Epithelial cell of proximal tubule (primary cell): ENCODE results near the gene SMAP2. TPM values are rescaled to one million over a fixed set of nuclear protein-coding genes. Genes with fewer than 3 reads are reported as not detected.

ENCODE experiments used
- DNase-seq: peaks from one replicate; pipeline ENCODE4 v3.0.0-alpha.2; 2011; ENCODE audit warnings: low read depth
- H3K4me3 ChIP-seq: 2 replicates; pipeline ENCODE4 v1.5.1; 2011; ENCODE audit warnings: low read depth, mild to moderate bottlenecking, low read length
- CTCF ChIP-seq: conservative IDR thresholded peaks from 2 replicates; pipeline ENCODE4 v1.5.1; 2012; ENCODE audit warnings: low read depth, mild to moderate bottlenecking, low read length
- total RNA-seq: library from RNA; depleted of rRNA; stranded (reverse); fragments of >200 nt; gene quantifications from 2 replicates; pipeline ENCODE4 v1.2.3, GENCODE V29; 2015

The SMAP2 gene
- total RNA-seq, 1 donor from 2014 or later: 4.9 TPM

GRCh38 chr1:40396420-40396819, 22.9 kb downstream of the SMAP2 start:
- DNase-seq: no peak
- no peak overlapping the region for H3K4me3 ChIP-seq
- TF ChIP-seq CTCF: no peak

- H3K4me3 ChIP-seq: no peak overlapping the region
- no peak for TF ChIP-seq CTCF
- DNase-seq: no peak
These were observed 23.7 kb downstream of the SMAP2 start for GRCh38 chr1:40397258-40397657.

GRCh38 chr1:40399984-40400704, 26.6 kb downstream of the SMAP2 start:
- DNase-seq: no peak
- H3K4me3 ChIP-seq: no peak overlapping the region
- no peak for TF ChIP-seq CTCF

- no peak for TF ChIP-seq CTCF
- no peak for DNase-seq
- H3K4me3 ChIP-seq: no peak overlapping the region
These were observed 28.1 kb downstream of the SMAP2 start for GRCh38 chr1:40401473-40402201.

GRCh38 chr1:40404670-40405462, 31.3 kb downstream of the SMAP2 start:
- TF ChIP-seq CTCF: peak; percentile 81
- no peak overlapping the region for H3K4me3 ChIP-seq
- peak; percentile 15 for DNase-seq

GRCh38 chr1:40405812-40406211, 32.3 kb downstream of the SMAP2 start:
- no peak overlapping the region for H3K4me3 ChIP-seq
- TF ChIP-seq CTCF: no peak

More at GRCh38 chr1:40405812-40406211, 32.3 kb downstream of the SMAP2 start:
- DNase-seq: no peak
